SW 1271 (cell line): ENCODE results near the gene TRAF7.
A peak's percentile ranks its signal among the peaks of the same experiment; 100 is the strongest.

Source experiments
- DNase-seq, 2 experiments: peaks; one replicate each; lab custom pipeline; 2025; lab: John Stamatoyannopoulos, UW

The TRAF7 gene

GRCh38 chr16:2216330-2216729 is 60.7 kb downstream of the TRAF7 start:
- DNase-seq = no peak

- DNase-seq = peak; percentile 93 to 94
Measured at GRCh38 chr16:2223221-2223941, 67.8 kb downstream of the TRAF7 start, which contains the start of gene E4F1. E4F1 (plus strand) TSS chr16:2223591; CDS start chr16:2223614, 23 bp downstream.

- no peak for DNase-seq
Measured at GRCh38 chr16:2223942-2224486, 68.4 kb downstream of the TRAF7 start.

GRCh38 chr16:2226245-2226793 is 70.7 kb downstream of the TRAF7 start:
- no peak for DNase-seq

GRCh38 chr16:2226918-2227317 is 71.3 kb downstream of the TRAF7 start:
- no peak for DNase-seq
